ENCODE measurements around the gene CACNA1I.

DNA sequence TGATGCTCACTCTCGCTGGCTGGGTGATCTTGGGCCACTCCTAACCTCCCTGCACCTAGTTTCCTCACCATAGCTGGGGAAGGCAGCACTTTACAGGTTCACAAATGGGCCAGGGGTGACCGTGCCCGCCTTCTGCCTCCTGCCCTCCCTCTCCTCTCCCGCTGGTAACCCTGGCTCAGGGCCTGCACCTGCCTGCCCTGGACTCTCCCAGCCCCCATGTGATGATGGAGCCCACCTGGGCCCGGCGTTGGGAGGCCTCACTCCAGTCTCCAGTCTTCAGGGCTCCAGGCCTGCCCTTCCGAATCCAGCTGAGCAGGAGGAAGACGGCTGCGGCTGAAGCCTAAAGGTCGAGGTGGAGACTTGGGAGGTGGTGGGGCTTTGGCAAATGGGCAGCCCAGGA lies 152.9 kb downstream of the CACNA1I start:
- no peak for TF ChIP-seq POLR2A (IDR thresholded peaks at IDR 0.05)
- TF ChIP-seq, protein P1, sequence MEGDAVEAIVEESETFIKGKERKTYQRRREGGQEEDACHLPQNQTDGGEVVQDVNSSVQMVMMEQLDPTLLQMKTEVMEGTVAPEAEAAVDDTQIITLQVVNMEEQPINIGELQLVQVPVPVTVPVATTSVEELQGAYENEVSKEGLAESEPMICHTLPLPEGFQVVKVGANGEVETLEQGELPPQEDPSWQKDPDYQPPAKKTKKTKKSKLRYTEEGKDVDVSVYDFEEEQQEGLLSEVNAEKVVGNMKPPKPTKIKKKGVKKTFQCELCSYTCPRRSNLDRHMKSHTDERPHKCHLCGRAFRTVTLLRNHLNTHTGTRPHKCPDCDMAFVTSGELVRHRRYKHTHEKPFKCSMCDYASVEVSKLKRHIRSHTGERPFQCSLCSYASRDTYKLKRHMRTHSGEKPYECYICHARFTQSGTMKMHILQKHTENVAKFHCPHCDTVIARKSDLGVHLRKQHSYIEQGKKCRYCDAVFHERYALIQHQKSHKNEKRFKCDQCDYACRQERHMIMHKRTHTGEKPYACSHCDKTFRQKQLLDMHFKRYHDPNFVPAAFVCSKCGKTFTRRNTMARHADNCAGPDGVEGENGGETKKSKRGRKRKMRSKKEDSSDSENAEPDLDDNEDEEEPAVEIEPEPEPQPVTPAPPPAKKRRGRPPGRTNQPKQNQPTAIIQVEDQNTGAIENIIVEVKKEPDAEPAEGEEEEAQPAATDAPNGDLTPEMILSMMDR (IDR thresholded peaks at IDR 0.05), result no peak
